Activated T-cell treated with anti-CD3 and anti-CD28 coated beads for 48 hours (primary cell): ENCODE data around the gene VWA5B2.
"Not testable (repeated sequence)": the region's sequence is repeated elsewhere in the genome, so short reads cannot be mapped to it uniquely, and the experiment has no call there.

Experiments
- DNase-seq: peaks from one replicate; pipeline ENCODE4 v3.0.0-alpha.2; 2020; ENCODE audit warnings: low read depth

The VWA5B2 gene

GRCh38 chr3:184241447-184242296 is 12.3 kb downstream of the VWA5B2 start:
- DNase-seq, result no peak

GRCh38 chr3:184242297-184242685 is 12.9 kb downstream of the VWA5B2 start:
- DNase-seq, result no peak

- peak; percentile 85 for DNase-seq
Observed at GRCh38 chr3:184248454-184249411, 19.3 kb downstream of the VWA5B2 start, which contains the start of gene ALG3. Gene ALG3 (minus strand): TSS chr3:184248962. CDS start chr3:184248940, 22 bp downstream.

- DNase-seq, result peak; percentile 95
Observed at GRCh38 chr3:184249412-184250166, 20.2 kb downstream of the VWA5B2 start, which contains the start of gene EEF1AKMT4. Gene EEF1AKMT4 (plus strand): TSS chr3:184249672. CDS start chr3:184249695, 23 bp downstream.

GRCh38 chr3:184250167-184250828 is 20.9 kb downstream of the VWA5B2 start:
- DNase-seq, result peak; percentile 87

- no peak for DNase-seq
Observed at GRCh38 chr3:184255291-184256039, 26.1 kb downstream of the VWA5B2 start.

GRCh38 chr3:184257083-184257915 is 27.9 kb downstream of the VWA5B2 start:
- DNase-seq, result no peak

GRCh38 chr3:184258926-184259325 is 29.5 kb downstream of the VWA5B2 start:
- no peak for DNase-seq

- DNase-seq, result no peak
Observed at GRCh38 chr3:184259396-184259877, 30.1 kb downstream of the VWA5B2 start.

- no peak for DNase-seq
Observed at GRCh38 chr3:184259878-184260723, 30.7 kb downstream of the VWA5B2 start.

- DNase-seq, result no peak
Observed at GRCh38 chr3:184260724-184261269, 31.4 kb downstream of the VWA5B2 start.

- peak; percentile 55 for DNase-seq
Observed at GRCh38 chr3:184261270-184261853, 32.0 kb downstream of the VWA5B2 start, which contains the start of gene CAMK2N2. Gene CAMK2N2 (minus strand): TSS chr3:184261553. CDS start chr3:184261285, 268 bp downstream.

- no peak for DNase-seq
Observed at GRCh38 chr3:184261854-184262763, 32.7 kb downstream of the VWA5B2 start.

GRCh38 chr3:184262764-184263179 is 33.4 kb downstream of the VWA5B2 start:
- DNase-seq, result no peak

GRCh38 chr3:184267249-184267648 is 37.9 kb downstream of the VWA5B2 start:
- DNase-seq, result not testable (repeated sequence)

- DNase-seq, result no peak
Observed at GRCh38 chr3:184272269-184272668, 42.9 kb downstream of the VWA5B2 start.

GRCh38 chr3:184275381-184275701 is 46.0 kb downstream of the VWA5B2 start:
- no peak for DNase-seq
